HEK293 (cell line): ENCODE results near the gene C1QL1.

Source experiments
- CTCF ChIA-PET: fragments of 350-600 bp; formaldehyde crosslinking; extraction: SDS; loops from one replicate; lab custom pipeline; 2021; ENCODE audit warnings: antibody characterized with exemption; lab: Yijun Ruan, JAX
- POLR2A ChIA-PET: fragments of 300-600 bp; formaldehyde crosslinking; extraction: SDS; loops from one replicate; lab custom pipeline; 2020; ENCODE audit warnings: antibody characterized with exemption, inconsistent platforms; lab: Yijun Ruan, JAX
- H3K27ac ChIP-seq: fragments of 200-500 bp; sonication (Bioruptor generic); 2 replicates; pipeline ENCODE4 v1.5.1; 2014; ENCODE audit warnings: low read depth, low read length, control low read depth, inconsistent platforms; ENCODE audit errors: extremely low read depth
- H3K36me3 ChIP-seq, 2 experiments: fragments of 200-500 bp in 1 of 2; sonication (Bioruptor generic) in 1 of 2; 1 replicate in 1 of 2; 2 replicates in 1 of 2; pipeline ENCODE4 v1.5.1; 2014 to 2017; ENCODE audit warnings: inconsistent platforms in 2 of 2, low read length in 2 of 2; ENCODE audit not compliant: control insufficient read depth in 2 of 2, insufficient read depth in 1 of 2
- H3K4me1 ChIP-seq: fragments of 200-500 bp; sonication (Bioruptor generic); 2 replicates; pipeline ENCODE4 v1.5.1; 2014; ENCODE audit warnings: mild to moderate bottlenecking, low read length, inconsistent platforms; ENCODE audit not compliant: control insufficient read depth, insufficient read depth
- H3K4me3 ChIP-seq: 2 replicates; pipeline ENCODE4 v1.5.1; 2011; ENCODE audit warnings: low read depth, mild to moderate bottlenecking, control low read depth, low read length, moderate library complexity
- H3K9me3 ChIP-seq: fragments of 200-500 bp; sonication (Bioruptor generic); 2 replicates; pipeline ENCODE4 v1.5.1; 2014; ENCODE audit warnings: low read depth, low read length, inconsistent platforms; ENCODE audit not compliant: control insufficient read depth, insufficient read depth
- ZBTB8A ChIP-seq: fragments of 450-650 bp; formaldehyde crosslinking; IDR thresholded peaks from 2 replicates; pipeline ENCODE4 v1.5.1; 2016; ENCODE audit warnings: missing biosample characterization, missing genetic modification characterization
- ZNF133 ChIP-seq: fragments of 450-650 bp; formaldehyde crosslinking; IDR thresholded peaks from 2 replicates; pipeline ENCODE4 v1.5.1; 2016; ENCODE audit warnings: missing biosample characterization, missing genetic modification characterization
- ZNF341 ChIP-seq: fragments of 450-650 bp; formaldehyde crosslinking; IDR thresholded peaks from 2 replicates; pipeline ENCODE4; 2016; ENCODE audit warnings: low read depth, missing biosample characterization, missing genetic modification characterization
- ZNF366 ChIP-seq: fragments of 450-650 bp; formaldehyde crosslinking; conservative IDR thresholded peaks from 2 replicates; pipeline ENCODE4 v1.5.1; 2016; ENCODE audit warnings: missing biosample characterization, missing genetic modification characterization
- ZNF394 ChIP-seq: fragments of 450-650 bp; formaldehyde crosslinking; IDR thresholded peaks from 2 replicates; pipeline ENCODE4 v1.5.1; 2016; ENCODE audit warnings: missing biosample characterization, missing genetic modification characterization, mild to moderate bottlenecking, moderate library complexity, borderline replicate concordance
- ZNF529 ChIP-seq: fragments of 450-650 bp; formaldehyde crosslinking; IDR thresholded peaks from 2 replicates; pipeline ENCODE4 v1.5.1; 2017; ENCODE audit warnings: missing genetic modification characterization, missing biosample characterization; ENCODE audit not compliant: insufficient replicate concordance
- ZNF701 ChIP-seq: fragments of 450-650 bp; formaldehyde crosslinking; IDR thresholded peaks from 2 replicates; pipeline ENCODE4 v1.5.1; 2016; ENCODE audit warnings: missing biosample characterization, missing genetic modification characterization
- TF ChIP-seq, protein P1 (sequence below): fragments of 450-650 bp; formaldehyde crosslinking; IDR thresholded peaks from 2 replicates; pipeline ENCODE4 v1.5.1; 2016; ENCODE audit warnings: missing biosample characterization, missing genetic modification characterization, low read depth
- TF ChIP-seq, protein P2 (sequence below): fragments of 450-650 bp; formaldehyde crosslinking; IDR thresholded peaks from 2 replicates; pipeline ENCODE4 v1.5.1; 2016; ENCODE audit warnings: missing biosample characterization, missing genetic modification characterization
- TF ChIP-seq, protein P3 (sequence below): fragments of 450-650 bp; formaldehyde crosslinking; IDR thresholded peaks from 2 replicates; pipeline ENCODE4 v1.5.1; 2016; ENCODE audit warnings: missing biosample characterization, missing genetic modification characterization
- TF ChIP-seq, protein P4 (sequence below): fragments of 450-650 bp; formaldehyde crosslinking; IDR thresholded peaks from 2 replicates; pipeline ENCODE4 v1.5.1; 2016; ENCODE audit warnings: missing biosample characterization, missing genetic modification characterization
- TF ChIP-seq, protein P5 (sequence below): fragments of 450-650 bp; formaldehyde crosslinking; IDR thresholded peaks from 2 replicates; pipeline ENCODE4 v1.5.1; 2017; ENCODE audit warnings: missing biosample characterization, missing genetic modification characterization

The C1QL1 gene

DNA sequence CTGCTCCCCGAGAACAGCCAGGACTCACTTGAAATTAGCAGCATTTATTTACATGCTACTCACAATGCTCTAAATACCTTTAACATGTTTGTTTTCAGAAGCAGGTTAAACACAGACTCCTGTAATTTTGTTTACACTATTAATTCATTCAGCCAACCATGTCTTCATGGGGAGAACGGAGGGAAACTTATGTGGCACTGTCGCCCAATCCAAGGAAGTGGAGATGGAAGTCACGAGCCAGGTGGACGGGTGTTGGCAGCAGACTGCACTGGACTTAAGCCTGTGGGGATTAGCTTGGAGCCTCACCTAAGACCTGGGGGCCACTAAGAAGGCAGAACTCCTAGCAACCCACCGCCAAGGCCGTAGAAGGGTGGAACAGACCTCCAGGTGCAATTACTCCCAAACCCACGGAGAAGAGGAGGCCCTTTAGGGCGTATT is 44.0 kb downstream of the C1QL1 start:
- Histone ChIP-seq H3K4me3 (no peak overlapping the region), H3K36me3 (peaks cover 23 to 39% of the 10 kb centered on the region in 2 experiments), H3K9me3 (no peaks in the 10 kb centered on the region), H3K27ac (peak overlapping the region; percentile 38; the same call in 1 of the 2 replicates), H3K4me1 (no peaks in the 10 kb centered on the region; the same call in 1 of the 2 replicates)
- TF ChIP-seq ZBTB8A (tag by site-specific recombination) (peak; percentile 73), ZNF529 (tag by site-specific recombination) (no peak), ZNF394 (tag by site-specific recombination) (0 out of 2 replicates have a peak, but pooled peaks have one; percentile 9), ZNF366 (tag by site-specific recombination) (0 out of 2 replicates have a peak, but pooled peaks have one; percentile 10), ZNF133 (tag by site-specific recombination) (no peak), ZNF341 (tag by site-specific recombination) (no peak; the same call in 1 of the 2 replicates), ZNF701 (no peak)
- TF ChIP-seq, protein P1, sequence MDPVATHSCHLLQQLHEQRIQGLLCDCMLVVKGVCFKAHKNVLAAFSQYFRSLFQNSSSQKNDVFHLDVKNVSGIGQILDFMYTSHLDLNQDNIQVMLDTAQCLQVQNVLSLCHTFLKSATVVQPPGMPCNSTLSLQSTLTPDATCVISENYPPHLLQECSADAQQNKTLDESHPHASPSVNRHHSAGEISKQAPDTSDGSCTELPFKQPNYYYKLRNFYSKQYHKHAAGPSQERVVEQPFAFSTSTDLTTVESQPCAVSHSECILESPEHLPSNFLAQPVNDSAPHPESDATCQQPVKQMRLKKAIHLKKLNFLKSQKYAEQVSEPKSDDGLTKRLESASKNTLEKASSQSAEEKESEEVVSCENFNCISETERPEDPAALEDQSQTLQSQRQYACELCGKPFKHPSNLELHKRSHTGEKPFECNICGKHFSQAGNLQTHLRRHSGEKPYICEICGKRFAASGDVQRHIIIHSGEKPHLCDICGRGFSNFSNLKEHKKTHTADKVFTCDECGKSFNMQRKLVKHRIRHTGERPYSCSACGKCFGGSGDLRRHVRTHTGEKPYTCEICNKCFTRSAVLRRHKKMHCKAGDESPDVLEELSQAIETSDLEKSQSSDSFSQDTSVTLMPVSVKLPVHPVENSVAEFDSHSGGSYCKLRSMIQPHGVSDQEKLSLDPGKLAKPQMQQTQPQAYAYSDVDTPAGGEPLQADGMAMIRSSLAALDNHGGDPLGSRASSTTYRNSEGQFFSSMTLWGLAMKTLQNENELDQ: no peak
- TF ChIP-seq, protein P2, sequence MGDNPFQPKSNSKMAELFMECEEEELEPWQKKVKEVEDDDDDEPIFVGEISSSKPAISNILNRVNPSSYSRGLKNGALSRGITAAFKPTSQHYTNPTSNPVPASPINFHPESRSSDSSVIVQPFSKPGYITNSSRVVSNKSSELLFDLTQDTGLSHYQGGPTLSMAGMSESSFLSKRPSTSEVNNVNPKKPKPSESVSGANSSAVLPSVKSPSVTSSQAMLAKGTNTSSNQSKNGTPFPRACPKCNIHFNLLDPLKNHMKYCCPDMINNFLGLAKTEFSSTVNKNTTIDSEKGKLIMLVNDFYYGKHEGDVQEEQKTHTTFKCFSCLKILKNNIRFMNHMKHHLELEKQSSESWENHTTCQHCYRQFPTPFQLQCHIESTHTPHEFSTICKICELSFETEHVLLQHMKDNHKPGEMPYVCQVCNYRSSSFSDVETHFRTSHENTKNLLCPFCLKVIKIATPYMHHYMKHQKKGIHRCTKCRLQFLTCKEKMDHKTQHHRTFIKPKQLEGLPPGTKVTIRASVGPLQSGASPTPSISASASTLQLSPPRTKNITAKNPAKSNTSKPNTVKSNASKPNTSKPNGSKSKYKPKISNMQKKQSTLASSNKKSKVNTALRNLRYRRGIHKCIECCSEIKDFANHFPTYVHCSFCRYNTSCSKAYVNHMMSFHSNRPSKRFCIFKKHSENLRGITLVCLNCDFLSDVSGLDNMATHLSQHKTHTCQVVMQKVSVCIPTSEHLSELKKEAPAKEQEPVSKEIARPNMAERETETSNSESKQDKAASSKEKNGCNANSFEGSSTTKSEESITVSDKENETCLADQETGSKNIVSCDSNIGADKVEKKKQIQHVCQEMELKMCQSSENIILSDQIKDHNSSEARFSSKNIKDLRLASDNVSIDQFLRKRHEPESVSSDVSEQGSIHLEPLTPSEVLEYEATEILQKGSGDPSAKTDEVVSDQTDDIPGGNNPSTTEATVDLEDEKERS (tag by site-specific recombination): no peak
- TF ChIP-seq, protein P3, sequence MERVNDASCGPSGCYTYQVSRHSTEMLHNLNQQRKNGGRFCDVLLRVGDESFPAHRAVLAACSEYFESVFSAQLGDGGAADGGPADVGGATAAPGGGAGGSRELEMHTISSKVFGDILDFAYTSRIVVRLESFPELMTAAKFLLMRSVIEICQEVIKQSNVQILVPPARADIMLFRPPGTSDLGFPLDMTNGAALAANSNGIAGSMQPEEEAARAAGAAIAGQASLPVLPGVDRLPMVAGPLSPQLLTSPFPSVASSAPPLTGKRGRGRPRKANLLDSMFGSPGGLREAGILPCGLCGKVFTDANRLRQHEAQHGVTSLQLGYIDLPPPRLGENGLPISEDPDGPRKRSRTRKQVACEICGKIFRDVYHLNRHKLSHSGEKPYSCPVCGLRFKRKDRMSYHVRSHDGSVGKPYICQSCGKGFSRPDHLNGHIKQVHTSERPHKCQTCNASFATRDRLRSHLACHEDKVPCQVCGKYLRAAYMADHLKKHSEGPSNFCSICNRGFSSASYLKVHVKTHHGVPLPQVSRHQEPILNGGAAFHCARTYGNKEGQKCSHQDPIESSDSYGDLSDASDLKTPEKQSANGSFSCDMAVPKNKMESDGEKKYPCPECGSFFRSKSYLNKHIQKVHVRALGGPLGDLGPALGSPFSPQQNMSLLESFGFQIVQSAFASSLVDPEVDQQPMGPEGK (tag by site-specific recombination): 0 out of 2 replicates have a peak, but pooled peaks have one; percentile 11
- TF ChIP-seq, protein P4, sequence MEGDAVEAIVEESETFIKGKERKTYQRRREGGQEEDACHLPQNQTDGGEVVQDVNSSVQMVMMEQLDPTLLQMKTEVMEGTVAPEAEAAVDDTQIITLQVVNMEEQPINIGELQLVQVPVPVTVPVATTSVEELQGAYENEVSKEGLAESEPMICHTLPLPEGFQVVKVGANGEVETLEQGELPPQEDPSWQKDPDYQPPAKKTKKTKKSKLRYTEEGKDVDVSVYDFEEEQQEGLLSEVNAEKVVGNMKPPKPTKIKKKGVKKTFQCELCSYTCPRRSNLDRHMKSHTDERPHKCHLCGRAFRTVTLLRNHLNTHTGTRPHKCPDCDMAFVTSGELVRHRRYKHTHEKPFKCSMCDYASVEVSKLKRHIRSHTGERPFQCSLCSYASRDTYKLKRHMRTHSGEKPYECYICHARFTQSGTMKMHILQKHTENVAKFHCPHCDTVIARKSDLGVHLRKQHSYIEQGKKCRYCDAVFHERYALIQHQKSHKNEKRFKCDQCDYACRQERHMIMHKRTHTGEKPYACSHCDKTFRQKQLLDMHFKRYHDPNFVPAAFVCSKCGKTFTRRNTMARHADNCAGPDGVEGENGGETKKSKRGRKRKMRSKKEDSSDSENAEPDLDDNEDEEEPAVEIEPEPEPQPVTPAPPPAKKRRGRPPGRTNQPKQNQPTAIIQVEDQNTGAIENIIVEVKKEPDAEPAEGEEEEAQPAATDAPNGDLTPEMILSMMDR (tag by site-specific recombination): no peak
- TF ChIP-seq, protein P5, sequence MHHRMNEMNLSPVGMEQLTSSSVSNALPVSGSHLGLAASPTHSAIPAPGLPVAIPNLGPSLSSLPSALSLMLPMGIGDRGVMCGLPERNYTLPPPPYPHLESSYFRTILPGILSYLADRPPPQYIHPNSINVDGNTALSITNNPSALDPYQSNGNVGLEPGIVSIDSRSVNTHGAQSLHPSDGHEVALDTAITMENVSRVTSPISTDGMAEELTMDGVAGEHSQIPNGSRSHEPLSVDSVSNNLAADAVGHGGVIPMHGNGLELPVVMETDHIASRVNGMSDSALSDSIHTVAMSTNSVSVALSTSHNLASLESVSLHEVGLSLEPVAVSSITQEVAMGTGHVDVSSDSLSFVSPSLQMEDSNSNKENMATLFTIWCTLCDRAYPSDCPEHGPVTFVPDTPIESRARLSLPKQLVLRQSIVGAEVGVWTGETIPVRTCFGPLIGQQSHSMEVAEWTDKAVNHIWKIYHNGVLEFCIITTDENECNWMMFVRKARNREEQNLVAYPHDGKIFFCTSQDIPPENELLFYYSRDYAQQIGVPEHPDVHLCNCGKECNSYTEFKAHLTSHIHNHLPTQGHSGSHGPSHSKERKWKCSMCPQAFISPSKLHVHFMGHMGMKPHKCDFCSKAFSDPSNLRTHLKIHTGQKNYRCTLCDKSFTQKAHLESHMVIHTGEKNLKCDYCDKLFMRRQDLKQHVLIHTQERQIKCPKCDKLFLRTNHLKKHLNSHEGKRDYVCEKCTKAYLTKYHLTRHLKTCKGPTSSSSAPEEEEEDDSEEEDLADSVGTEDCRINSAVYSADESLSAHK (tag by site-specific recombination): no peak
- POLR2A ChIA-PET: interaction anchor here (0.6 to 1.4 kb wide), 3 partner anchors 8 to 96 kb away, joined by 3 to 4 read pairs (median 3); no protein-coding TSS in a partner anchor
- CTCF ChIA-PET: interaction anchor here (0.6 to 7.9 kb wide), 5 partner anchors 38 to 320 kb away, joined by 3 to 296 read pairs (median 4); no protein-coding TSS in a partner anchor
